Cardiac muscle cell (in vitro differentiated cells and primary cell): ENCODE measurements around the gene PSTPIP1. TPM values are rescaled to one million over a fixed set of nuclear protein-coding genes. Genes with fewer than 3 reads are reported as not detected.

ENCODE experiments used
- DNase-seq, 2 donors: peaks; one replicate each; pipeline versions ENCODE4 v3.0.0 to v3.0.0-alpha.2; 2010 to 2017; ENCODE audit warnings: low read depth in 1 of 2, low spot score in 1 of 2
- H3K27ac ChIP-seq: fragments of 200-600 bp; sonication (generic); 2 replicates; pipeline ENCODE4 v1.5.1; 2016
- H3K27me3 ChIP-seq: fragments of 200-600 bp; sonication (generic); 2 replicates; pipeline ENCODE4 v1.6.0; 2016; ENCODE audit warnings: control low read depth
- H3K36me3 ChIP-seq: fragments of 200-600 bp; sonication (generic); 2 replicates; pipeline ENCODE4 v1.5.1; 2016; ENCODE audit warnings: control low read depth
- H3K4me1 ChIP-seq: fragments of 200-600 bp; sonication (generic); 2 replicates; pipeline ENCODE4 v1.8.1; 2017; ENCODE audit warnings: low read depth, mild to moderate bottlenecking, mixed run types
- H3K4me3 ChIP-seq: fragments of 200-600 bp; sonication (generic); 2 replicates; pipeline ENCODE4 v1.5.1; 2016; ENCODE audit warnings: mild to moderate bottlenecking
- H3K9me3 ChIP-seq: fragments of 200-600 bp; sonication (generic); 2 replicates; pipeline ENCODE4 v1.5.1; 2017; ENCODE audit warnings: low read depth, mild to moderate bottlenecking, control low read depth
- CTCF ChIP-seq: IDR thresholded peaks from 2 replicates; pipeline ENCODE4 v1.5.1; 2012; ENCODE audit warnings: low read depth, mild to moderate bottlenecking, low read length
- polyA plus RNA-seq: library from polyadenylated mRNA; unstranded; fragments of >200 nt; fragmentation: Nextera tagmentation; extraction: Ambion mirVana; gene quantifications from 2 replicates; pipeline ENCODE4 v1.2.1, GENCODE V29; 2016
- total RNA-seq: library from RNA; depleted of rRNA; stranded (reverse); fragments of >200 nt; gene quantifications from 2 replicates; pipeline ENCODE4 v1.2.3, GENCODE V29; 2016

Gene PSTPIP1
- total and polyA plus RNA-seq, 2 experiments from 2014 or later = 0.26 to 0.63 TPM

GRCh38 chr15:77002954-77003912, 8.3 kb downstream of the PSTPIP1 start:
- Histone ChIP-seq H3K27me3 (no peaks in the 10 kb centered on the region), H3K9me3 (no peaks in the 10 kb centered on the region), H3K4me1 (no peaks in the 10 kb centered on the region), H3K36me3 (no peaks in the 10 kb centered on the region), H3K27ac (no peak overlapping the region), H3K4me3 (no peak overlapping the region)
- no peak for TF ChIP-seq CTCF
- no peak for DNase-seq

GRCh38 chr15:77004189-77004588, 9.3 kb downstream of the PSTPIP1 start:
- Histone ChIP-seq H3K27ac (no peak overlapping the region), H3K27me3 (no peaks in the 10 kb centered on the region), H3K4me1 (no peaks in the 10 kb centered on the region), H3K4me3 (no peak overlapping the region), H3K9me3 (no peaks in the 10 kb centered on the region), H3K36me3 (no peaks in the 10 kb centered on the region)
- no peak for TF ChIP-seq CTCF
- no peak for DNase-seq

GRCh38 chr15:77009176-77009575, 14.2 kb downstream of the PSTPIP1 start:
- no peak for DNase-seq
- no peaks in the 10 kb centered on the region for H3K9me3 ChIP-seq
- H3K27me3 ChIP-seq = no peaks in the 10 kb centered on the region
- H3K4me3 ChIP-seq = no peak overlapping the region
- no peak overlapping the region for H3K27ac ChIP-seq
- H3K36me3 ChIP-seq = no peaks in the 10 kb centered on the region
- no peaks in the 10 kb centered on the region for H3K4me1 ChIP-seq
- TF ChIP-seq CTCF = no peak

GRCh38 chr15:77009646-77010311, 14.9 kb downstream of the PSTPIP1 start:
- no peak for TF ChIP-seq CTCF
- Histone ChIP-seq H3K27me3 (no peaks in the 10 kb centered on the region), H3K9me3 (no peaks in the 10 kb centered on the region), H3K36me3 (no peaks in the 10 kb centered on the region), H3K4me1 (no peaks in the 10 kb centered on the region), H3K27ac (no peak overlapping the region), H3K4me3 (no peak overlapping the region)
- no peak for DNase-seq

GRCh38 chr15:77010312-77010686, 15.4 kb downstream of the PSTPIP1 start:
- DNase-seq = no peak
- no peak overlapping the region for H3K27ac ChIP-seq
- no peaks in the 10 kb centered on the region for H3K36me3 ChIP-seq
- no peaks in the 10 kb centered on the region for H3K27me3 ChIP-seq
- TF ChIP-seq CTCF = no peak
- no peaks in the 10 kb centered on the region for H3K9me3 ChIP-seq
- no peak overlapping the region for H3K4me3 ChIP-seq
- H3K4me1 ChIP-seq = no peaks in the 10 kb centered on the region
